ENCODE data around the gene NPR2.

Gene NPR2

GRCh38 chr9:35760651-35761050, 30.7 kb upstream of the NPR2 start:
- TF ChIP-seq, protein P1, sequence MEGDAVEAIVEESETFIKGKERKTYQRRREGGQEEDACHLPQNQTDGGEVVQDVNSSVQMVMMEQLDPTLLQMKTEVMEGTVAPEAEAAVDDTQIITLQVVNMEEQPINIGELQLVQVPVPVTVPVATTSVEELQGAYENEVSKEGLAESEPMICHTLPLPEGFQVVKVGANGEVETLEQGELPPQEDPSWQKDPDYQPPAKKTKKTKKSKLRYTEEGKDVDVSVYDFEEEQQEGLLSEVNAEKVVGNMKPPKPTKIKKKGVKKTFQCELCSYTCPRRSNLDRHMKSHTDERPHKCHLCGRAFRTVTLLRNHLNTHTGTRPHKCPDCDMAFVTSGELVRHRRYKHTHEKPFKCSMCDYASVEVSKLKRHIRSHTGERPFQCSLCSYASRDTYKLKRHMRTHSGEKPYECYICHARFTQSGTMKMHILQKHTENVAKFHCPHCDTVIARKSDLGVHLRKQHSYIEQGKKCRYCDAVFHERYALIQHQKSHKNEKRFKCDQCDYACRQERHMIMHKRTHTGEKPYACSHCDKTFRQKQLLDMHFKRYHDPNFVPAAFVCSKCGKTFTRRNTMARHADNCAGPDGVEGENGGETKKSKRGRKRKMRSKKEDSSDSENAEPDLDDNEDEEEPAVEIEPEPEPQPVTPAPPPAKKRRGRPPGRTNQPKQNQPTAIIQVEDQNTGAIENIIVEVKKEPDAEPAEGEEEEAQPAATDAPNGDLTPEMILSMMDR (conservative IDR thresholded peaks at IDR 0.05; ENCODE audit: low read depth, low read length): no peak
- H3K4me3 ChIP-seq (ENCODE audit: low read depth, low read length): no peak overlapping the region
- peak; percentile 82 for DNase-seq (ENCODE audit: low read depth)

- TF ChIP-seq, protein P1 (conservative IDR thresholded peaks at IDR 0.05; ENCODE audit: low read depth, low read length): no peak
- no peak for DNase-seq (ENCODE audit: low read depth)
- no peak overlapping the region for H3K4me3 ChIP-seq (ENCODE audit: low read depth, low read length)
These were observed 28.2 kb upstream of the NPR2 start for GRCh38 chr9:35763181-35763580.

DNA sequence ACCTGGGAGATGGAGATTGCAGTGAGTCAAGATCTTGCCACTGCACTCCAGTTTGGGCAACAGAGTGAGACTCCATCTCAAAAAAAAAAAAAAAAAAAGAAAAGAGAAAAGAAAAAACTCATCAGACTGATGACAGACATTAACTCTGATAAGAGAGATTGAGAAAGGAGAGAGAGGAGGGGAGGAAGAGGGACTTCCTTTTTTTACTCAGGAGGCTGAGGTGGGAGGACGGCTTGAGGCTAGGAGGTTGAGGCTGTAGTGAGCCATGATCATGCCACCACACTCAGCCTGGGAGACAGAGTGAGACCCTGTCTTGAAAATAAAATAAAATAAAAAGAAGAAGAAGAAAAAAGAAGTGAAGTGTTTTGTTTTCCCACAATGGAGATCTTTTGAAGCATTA, 27.6 kb upstream of the NPR2 start:
- H3K4me3 ChIP-seq (ENCODE audit: low read depth, low read length): no peak overlapping the region
- TF ChIP-seq, protein P1 (conservative IDR thresholded peaks at IDR 0.05; ENCODE audit: low read depth, low read length): no peak
- no peak for DNase-seq (ENCODE audit: low read depth)

- DNase-seq (ENCODE audit: low read depth): no peak
- no peak overlapping the region for H3K4me3 ChIP-seq (ENCODE audit: low read depth, low read length)
- TF ChIP-seq, protein P1 (conservative IDR thresholded peaks at IDR 0.05; ENCODE audit: low read depth, low read length): no peak
These were observed 24.4 kb upstream of the NPR2 start for GRCh38 chr9:35766997-35767396.

DNA sequence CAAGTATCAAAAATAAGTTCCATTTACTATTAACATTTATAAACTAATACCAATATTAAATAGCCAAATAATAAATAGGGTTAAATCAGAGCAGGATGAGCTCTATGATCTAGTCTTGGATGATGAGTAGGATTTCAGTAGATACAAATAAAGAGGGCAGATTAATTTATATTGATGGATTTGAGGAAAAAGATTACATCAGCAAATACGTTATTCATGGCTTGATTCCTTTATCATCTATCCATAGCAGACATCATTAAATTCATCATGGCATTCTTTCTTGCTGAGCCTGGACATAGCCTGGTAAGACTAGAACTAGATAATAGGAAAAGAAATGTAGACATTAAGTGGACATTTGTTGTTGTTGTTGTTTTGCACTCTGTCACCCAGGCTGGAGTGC, 23.9 kb upstream of the NPR2 start:
- H3K4me3 ChIP-seq (ENCODE audit: low read depth, low read length): no peak overlapping the region
- DNase-seq (ENCODE audit: low read depth): no peak
- TF ChIP-seq, protein P1 (conservative IDR thresholded peaks at IDR 0.05; ENCODE audit: low read depth, low read length): no peak

GRCh38 chr9:35769763-35770162, 21.6 kb upstream of the NPR2 start:
- no peak overlapping the region for H3K4me3 ChIP-seq (ENCODE audit: low read depth, low read length)
- DNase-seq (ENCODE audit: low read depth): no peak
- TF ChIP-seq, protein P1 (conservative IDR thresholded peaks at IDR 0.05; ENCODE audit: low read depth, low read length): no peak

- TF ChIP-seq, protein P1 (conservative IDR thresholded peaks at IDR 0.05; ENCODE audit: low read depth, low read length): no peak
- H3K4me3 ChIP-seq (ENCODE audit: low read depth, low read length): no peak overlapping the region
- no peak for DNase-seq (ENCODE audit: low read depth)
These were observed 20.3 kb upstream of the NPR2 start for GRCh38 chr9:35771075-35771433.
